ENCODE data around the gene ARHGAP4.

GRCh38 chrX:153917869-153918268, 8.2 kb downstream of the ARHGAP4 start:
- TF ChIP-seq CTCF (conservative IDR thresholded peaks at IDR 0.05 in 1 of 2, IDR thresholded peaks at IDR 0.05 in 1 of 2; ENCODE audit: low read depth in 1 of 2, low read length in 2 of 2), result no peak
- TF ChIP-seq EZH2 (IDR thresholded peaks at IDR 0.05; ENCODE audit: low read length, missing control alignments), result no peak

Measured in fibroblast of lung (primary cell).